Embryonic facial prominence (tissue), 1 donor: ENCODE measurements around the gene SERPINB11.
"Not testable (repeated sequence)": the region's sequence is repeated elsewhere in the genome, so short reads cannot be mapped to it uniquely, and the experiment has no call there.

Experiments used
- DNase-seq: peaks from one replicate; pipeline ENCODE4 v3.0.0-alpha.2; 2016; ENCODE audit errors: extremely low spot score

Gene SERPINB11

GRCh38 chr18:63702660-63703059 lies at the start of gene SERPINB11:
Gene SERPINB11, plus strand, starts transcription at chr18:63702960. Its CDS starts 7,234 bp downstream, at chr18:63710194.
- no peak for DNase-seq

GRCh38 chr18:63658920-63659319 lies 43.8 kb upstream of the SERPINB11 start:
- not testable (repeated sequence) for DNase-seq

- DNase-seq: not testable (repeated sequence)
Measured at GRCh38 chr18:63661750-63662149, 41.0 kb upstream of the SERPINB11 start, which contains the start of gene SERPINB3. Gene SERPINB3, minus strand, starts transcription at chr18:63661893. Its CDS starts 677 bp downstream, at chr18:63661216.

GRCh38 chr18:63664571-63664970 lies 38.2 kb upstream of the SERPINB11 start:
- DNase-seq: no peak

GRCh38 chr18:63676526-63677323 lies 26.0 kb upstream of the SERPINB11 start:
- DNase-seq: no peak

GRCh38 chr18:63677500-63678225 lies 25.1 kb upstream of the SERPINB11 start:
- no peak for DNase-seq

GRCh38 chr18:63679820-63680606 lies 22.7 kb upstream of the SERPINB11 start:
- DNase-seq: no peak

- no peak for DNase-seq
Measured at GRCh38 chr18:63681449-63682340, 21.1 kb upstream of the SERPINB11 start.

- DNase-seq: no peak
Measured at GRCh38 chr18:63683152-63683551, 19.6 kb upstream of the SERPINB11 start.

GRCh38 chr18:63683890-63684289 lies 18.9 kb upstream of the SERPINB11 start:
- no peak for DNase-seq

GRCh38 chr18:63684718-63685117 lies 18.0 kb upstream of the SERPINB11 start:
- no peak for DNase-seq

GRCh38 chr18:63686871-63687270 lies 15.9 kb upstream of the SERPINB11 start:
- DNase-seq: no peak

GRCh38 chr18:63689064-63689463 lies 13.7 kb upstream of the SERPINB11 start:
- DNase-seq: no peak

GRCh38 chr18:63697097-63697660 lies 5.6 kb upstream of the SERPINB11 start:
- DNase-seq: no peak

GRCh38 chr18:63700501-63700900 lies 2.3 kb upstream of the SERPINB11 start:
- no peak for DNase-seq

GRCh38 chr18:63701952-63702351 lies 808 bp upstream of the SERPINB11 start:
- DNase-seq: no peak

GRCh38 chr18:63705401-63705800 lies 2.6 kb downstream of the SERPINB11 start:
- no peak for DNase-seq

GRCh38 chr18:63707816-63708215 lies 5.1 kb downstream of the SERPINB11 start:
- DNase-seq: no peak

- no peak for DNase-seq
Measured at GRCh38 chr18:63708650-63709049, 5.9 kb downstream of the SERPINB11 start.

GRCh38 chr18:63725682-63726480 lies 23.1 kb downstream of the SERPINB11 start:
- DNase-seq: no peak
